ENCODE data around the gene EGFL7.
"Not testable (repeated sequence)": the region's sequence is repeated elsewhere in the genome, so short reads cannot be mapped to it uniquely, and the experiment has no call there.

Gene EGFL7

GRCh38 chr9:136705564-136705963 lies 42.8 kb downstream of the EGFL7 start:
- no peak for DNase-seq

DNA sequence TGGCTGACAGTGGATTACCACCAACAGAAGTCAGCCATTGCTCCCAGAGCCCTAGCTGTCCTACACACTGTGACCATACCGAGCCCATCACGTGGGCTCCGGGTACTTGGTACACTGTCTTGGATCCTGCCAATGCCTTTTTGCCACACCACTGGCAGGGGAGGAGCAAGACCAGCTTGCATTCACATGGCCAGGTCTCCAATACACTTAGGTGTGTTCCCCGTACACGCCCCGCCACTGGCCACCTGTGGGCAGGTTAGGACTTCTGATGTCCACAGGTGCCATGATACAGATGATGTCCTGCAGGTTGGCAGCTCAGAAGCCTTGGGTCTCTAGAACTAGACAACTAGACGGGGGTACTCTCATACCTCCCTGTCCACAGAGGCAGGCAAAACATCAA lies 44.3 kb downstream of the EGFL7 start:
- DNase-seq, result no peak

- DNase-seq, result no peak
Observed at GRCh38 chr9:136707849-136708517, 45.3 kb downstream of the EGFL7 start.

GRCh38 chr9:136709454-136710109 lies 46.9 kb downstream of the EGFL7 start:
- DNase-seq, result no peak

GRCh38 chr9:136710543-136710942 lies 47.8 kb downstream of the EGFL7 start:
- no peak for DNase-seq

GRCh38 chr9:136711219-136711648 lies 48.5 kb downstream of the EGFL7 start:
- DNase-seq, result not testable (repeated sequence)

DNA sequence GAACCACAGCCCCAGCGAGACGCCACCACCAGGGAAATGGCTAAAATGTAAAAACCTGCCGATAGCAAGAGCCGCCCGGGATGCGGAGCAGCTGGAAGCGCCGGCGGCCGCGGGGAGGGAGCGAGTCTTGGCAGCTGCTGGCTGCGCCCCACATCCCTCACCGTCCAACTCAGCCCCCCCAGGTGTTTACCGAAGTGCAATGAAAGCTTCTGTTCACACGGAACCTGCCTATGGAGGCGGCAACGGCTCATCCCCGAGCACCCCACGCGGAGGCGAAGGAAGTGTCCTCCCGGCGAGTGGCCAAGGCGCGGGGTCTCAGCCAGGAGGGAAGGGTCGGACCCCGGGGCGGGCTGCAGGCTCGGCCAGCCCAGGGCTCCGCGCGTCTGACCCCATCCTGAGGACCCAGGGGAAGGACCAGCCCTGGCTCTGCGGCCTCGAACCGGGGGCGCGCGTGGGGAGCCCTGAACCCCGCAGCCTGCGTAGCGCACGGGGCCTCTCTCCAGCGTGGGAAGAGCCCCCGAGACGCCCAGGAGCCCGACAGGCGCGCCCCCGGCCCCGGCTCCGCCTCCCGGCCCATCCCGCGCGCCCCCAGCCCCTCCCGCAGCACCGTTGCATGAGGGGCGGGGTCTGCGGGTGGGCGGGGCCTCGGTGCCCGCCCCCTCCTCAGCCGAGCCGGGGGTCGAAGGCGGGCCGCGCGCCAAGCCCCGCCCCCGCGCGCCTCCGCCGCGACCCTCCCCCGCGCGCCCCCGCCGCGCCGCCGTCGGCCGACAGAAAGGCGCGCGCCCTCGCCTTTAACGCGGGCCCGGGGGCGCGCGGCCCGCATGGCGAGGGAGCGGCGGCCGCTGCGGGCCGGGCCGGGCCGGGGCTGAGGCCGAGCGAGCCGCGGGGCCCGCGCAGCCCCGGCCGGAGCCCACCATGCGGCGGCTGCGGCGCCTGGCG lies 49.3 kb downstream of the EGFL7 start, which contains the start of gene DIPK1B:
TSS of gene DIPK1B (plus strand) at position 822 of the 939 bp plus-strand sequence. CDS start at position 916, 94 bp downstream.
- DNase-seq, result no peak

- no peak for DNase-seq
Observed at GRCh38 chr9:136712690-136713544, 50.2 kb downstream of the EGFL7 start.

DNA sequence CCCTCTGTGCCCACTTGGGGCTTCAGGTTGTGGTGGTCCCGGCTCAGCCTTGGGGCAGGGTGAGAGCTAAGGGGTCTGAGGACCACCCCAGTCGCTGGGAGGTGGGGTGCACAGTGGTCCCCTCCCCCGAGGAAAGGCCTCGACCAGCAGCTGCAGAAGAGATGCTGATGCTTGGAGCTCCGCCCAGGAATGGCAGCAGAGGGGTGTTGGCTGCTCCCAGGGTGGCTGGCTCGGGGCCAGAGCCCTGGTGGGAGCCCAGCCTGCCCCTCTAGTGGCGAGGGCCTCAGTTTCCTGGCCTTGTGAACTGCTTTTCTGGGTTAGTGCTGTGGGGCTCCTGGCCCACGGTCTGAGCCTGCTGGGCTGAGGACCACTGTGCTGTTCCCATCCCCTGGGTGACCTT lies 50.8 kb downstream of the EGFL7 start:
- DNase-seq, result no peak

DNA sequence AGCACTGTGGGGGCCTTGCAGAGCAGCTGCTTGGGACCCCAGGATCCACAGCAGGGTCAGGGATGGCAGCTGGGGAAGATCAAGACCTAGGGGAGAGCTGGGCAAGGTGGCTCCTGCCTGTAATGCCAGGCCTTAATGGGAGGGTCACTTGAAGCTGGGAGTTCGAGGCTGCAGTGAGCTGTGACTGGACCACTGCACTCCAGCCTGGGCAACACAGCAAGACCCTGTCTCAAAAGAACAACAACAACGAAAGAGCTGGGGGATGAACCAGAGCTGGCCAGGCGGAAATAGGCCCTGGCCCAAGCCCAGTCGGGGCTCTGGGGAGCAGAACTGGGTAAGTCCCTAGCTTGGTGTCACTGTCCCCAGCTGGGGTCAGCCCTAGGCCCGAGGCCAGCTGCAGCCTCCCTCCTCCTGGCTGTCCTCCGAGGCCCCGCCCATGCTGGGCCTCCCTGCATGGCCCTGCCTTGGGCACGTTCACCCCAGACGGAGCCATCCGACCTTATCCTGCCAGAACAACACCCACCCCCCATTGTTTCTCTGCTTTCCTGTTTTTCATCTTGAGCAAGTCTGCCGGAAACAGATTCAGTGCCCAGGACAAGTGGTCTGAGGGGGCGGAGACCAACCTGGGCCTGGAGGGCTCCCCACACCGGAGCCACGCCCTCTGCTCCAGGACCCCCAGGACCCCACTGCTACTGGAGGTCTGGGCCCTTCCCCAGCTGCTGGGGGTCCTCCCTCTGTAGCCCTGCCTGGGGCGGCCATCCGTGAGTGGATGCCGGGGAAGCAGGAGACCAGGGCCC lies 51.6 kb downstream of the EGFL7 start:
- DNase-seq, result no peak

- no peak for DNase-seq
Observed at GRCh38 chr9:136714893-136715274, 52.2 kb downstream of the EGFL7 start.

- DNase-seq, result no peak
Observed at GRCh38 chr9:136717399-136717798, 54.7 kb downstream of the EGFL7 start.

- no peak for DNase-seq
Observed at GRCh38 chr9:136718345-136719194, 55.9 kb downstream of the EGFL7 start.

DNA sequence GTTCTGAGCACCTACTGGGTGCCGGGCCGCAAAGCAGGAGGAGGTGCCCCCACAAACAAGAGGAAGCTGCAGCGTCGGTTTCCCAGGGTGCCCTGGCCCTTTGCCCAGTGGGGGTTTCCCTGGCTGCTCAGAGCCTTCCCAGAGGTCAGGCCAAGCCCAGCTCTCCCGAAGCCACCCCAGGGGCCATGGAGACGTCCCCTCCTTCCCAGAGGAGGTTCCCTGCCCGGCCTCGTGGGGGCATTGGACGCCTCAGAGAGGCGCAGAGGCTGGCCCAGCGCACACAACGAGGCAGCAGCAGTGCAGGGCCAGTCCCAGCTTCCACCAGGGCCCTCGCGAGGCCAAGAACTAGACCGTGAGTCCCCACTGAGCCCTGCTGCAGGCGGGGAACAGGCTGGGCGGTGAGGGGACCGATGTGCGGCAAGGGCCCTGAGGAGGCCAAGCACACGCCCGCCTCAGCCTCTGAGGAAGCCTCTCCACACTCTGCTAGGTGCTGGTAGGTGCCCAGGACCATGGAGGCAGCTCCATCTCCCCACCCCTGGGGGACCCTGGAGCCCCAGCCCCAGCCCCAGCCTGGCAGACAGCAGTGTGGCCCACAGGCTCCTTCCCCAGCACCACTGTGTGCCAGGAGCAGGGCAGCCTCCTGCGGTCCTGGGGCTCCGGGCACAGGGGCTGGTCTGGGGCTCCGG lies 56.6 kb downstream of the EGFL7 start:
- no peak for DNase-seq

DNA sequence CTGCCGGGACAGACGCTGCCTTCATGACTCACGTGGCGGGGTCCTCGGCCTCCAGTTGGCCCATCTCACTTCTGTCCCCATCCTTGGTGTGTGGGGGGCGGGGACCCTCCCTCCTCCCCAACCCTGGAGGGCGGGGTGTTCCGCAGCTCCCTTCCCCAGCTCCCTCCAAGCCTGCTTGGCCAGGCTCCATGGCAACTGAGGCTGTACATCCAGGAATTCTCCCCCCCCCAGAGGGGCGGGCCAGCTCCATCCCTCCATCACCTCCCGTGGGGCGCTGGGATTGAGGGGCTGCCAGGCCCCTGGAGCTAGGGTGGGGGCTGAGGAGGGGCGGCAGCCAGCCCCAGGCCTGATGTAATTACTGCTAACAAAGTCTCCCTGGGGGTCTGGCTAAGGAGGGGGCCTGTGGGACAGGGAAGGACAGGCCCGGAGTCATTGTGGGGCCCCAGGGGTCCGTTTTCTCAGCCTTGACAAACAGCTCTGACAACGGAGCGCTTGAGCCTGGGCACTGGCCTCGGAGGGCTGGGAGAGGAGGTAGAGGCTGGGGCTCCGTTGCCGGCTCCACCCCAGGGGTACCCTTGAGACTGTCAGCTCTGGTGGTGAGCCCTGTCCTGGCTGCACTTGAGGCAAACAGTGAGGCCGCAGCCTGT lies 57.7 kb downstream of the EGFL7 start:
- DNase-seq, result no peak

DNA sequence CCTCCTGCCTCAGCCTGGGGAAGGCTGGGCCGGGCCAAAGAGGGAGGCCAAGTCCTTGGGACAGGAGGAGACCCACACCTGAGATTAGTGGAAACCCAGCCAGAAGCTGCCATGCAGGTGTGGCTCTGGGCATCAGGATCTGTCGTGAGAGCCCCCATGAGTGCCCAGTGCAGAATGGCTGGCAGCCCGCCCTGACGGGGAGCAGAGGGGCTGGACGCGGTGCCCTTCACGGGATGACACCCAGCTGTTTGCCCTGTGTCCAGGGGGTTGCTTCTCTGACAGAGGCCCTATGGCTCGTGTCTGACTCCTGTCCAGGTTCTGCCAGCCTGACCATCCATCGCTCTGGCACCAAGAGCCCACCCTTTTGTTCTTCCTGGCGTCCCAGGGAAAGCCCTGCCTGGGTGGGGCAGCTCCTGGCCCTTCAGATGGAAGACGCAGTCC lies 58.2 kb downstream of the EGFL7 start:
- no peak for DNase-seq

DNA sequence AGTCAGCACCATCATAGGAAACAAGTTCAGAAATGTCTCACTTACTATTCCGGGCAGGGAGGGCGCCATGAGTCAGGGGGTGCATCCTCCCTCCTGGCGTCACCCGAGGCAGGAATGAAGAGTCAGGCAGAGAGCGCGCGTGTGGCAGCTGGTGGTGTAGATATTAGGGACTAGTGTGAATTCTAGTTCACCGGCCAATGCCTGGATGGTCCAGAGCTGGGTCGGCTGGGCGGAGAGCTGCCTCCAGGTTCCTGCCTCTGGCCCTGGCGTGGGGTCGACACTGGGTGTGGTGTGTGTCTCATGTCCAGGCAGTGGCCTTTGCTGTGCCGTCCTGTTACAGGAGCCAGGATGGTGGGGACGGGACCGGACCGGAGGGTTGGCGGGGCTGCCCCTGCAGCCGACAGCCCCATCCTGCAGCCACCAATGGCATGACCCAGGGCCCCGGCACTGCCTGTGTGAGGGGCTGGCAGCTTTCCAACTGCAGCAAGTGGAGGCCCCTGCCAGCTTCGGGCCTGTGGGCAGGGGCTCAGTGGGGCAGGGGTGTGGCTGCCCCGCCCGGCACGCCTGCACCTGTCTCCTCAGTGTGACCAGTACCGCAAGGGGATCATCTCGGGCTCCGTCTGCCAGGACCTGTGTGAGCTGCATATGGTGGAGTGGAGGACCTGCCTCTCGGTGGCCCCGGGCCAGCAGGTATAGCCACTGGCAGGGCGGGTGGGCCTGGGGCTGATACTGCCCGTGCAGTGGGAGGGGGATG lies 58.8 kb downstream of the EGFL7 start:
- DNase-seq, result no peak
